NOMO-1 treated with DMSO at 0.1 percent for 48 hours (cell line): ENCODE measurements around the gene LY86.
"Not testable (repeated sequence)": the region's sequence is repeated elsewhere in the genome, so short reads cannot be mapped to it uniquely, and the experiment has no call there.

Experiments used
- DNase-seq: peaks from one replicate; lab custom pipeline; 2025; ENCODE audit not compliant: unreplicated experiment; lab: John Stamatoyannopoulos, UW

LY86 gene

GRCh38 chr6:6650839-6651238 is 62.3 kb downstream of the LY86 start:
- no peak for DNase-seq

GRCh38 chr6:6651335-6651734 is 62.8 kb downstream of the LY86 start:
- no peak for DNase-seq

GRCh38 chr6:6652932-6653331 is 64.4 kb downstream of the LY86 start:
- DNase-seq, result no peak

GRCh38 chr6:6654599-6655575 is 66.4 kb downstream of the LY86 start:
- DNase-seq, result no peak

GRCh38 chr6:6655805-6656251 is 67.3 kb downstream of the LY86 start:
- no peak for DNase-seq

- DNase-seq, result no peak
Observed at GRCh38 chr6:6656287-6656686, 67.8 kb downstream of the LY86 start.

- DNase-seq, result no peak
Observed at GRCh38 chr6:6657085-6657819, 68.7 kb downstream of the LY86 start.

GRCh38 chr6:6657820-6658217 is 69.3 kb downstream of the LY86 start:
- no peak for DNase-seq

- DNase-seq, result peak; percentile 91
Observed at GRCh38 chr6:6659600-6660327, 71.2 kb downstream of the LY86 start.

- no peak for DNase-seq
Observed at GRCh38 chr6:6660339-6661045, 72.0 kb downstream of the LY86 start.

GRCh38 chr6:6661191-6661590 is 72.7 kb downstream of the LY86 start:
- DNase-seq, result no peak

- DNase-seq, result peak; percentile 78
Observed at GRCh38 chr6:6661684-6662083, 73.2 kb downstream of the LY86 start.

- no peak for DNase-seq
Observed at GRCh38 chr6:6663421-6664135, 75.1 kb downstream of the LY86 start.

- no peak for DNase-seq
Observed at GRCh38 chr6:6665555-6666243, 77.2 kb downstream of the LY86 start.

- not testable (repeated sequence) for DNase-seq
Observed at GRCh38 chr6:6670150-6670549, 81.6 kb downstream of the LY86 start.

- no peak for DNase-seq
Observed at GRCh38 chr6:6674872-6675271, 86.4 kb downstream of the LY86 start.

- DNase-seq, result peak; percentile 82
Observed at GRCh38 chr6:6676910-6677441, 88.5 kb downstream of the LY86 start.

- no peak for DNase-seq
Observed at GRCh38 chr6:6678185-6678671, 89.7 kb downstream of the LY86 start.

- no peak for DNase-seq
Observed at GRCh38 chr6:6678811-6679210, 90.3 kb downstream of the LY86 start.
